ENCODE data around the gene PRSS53. TPM values are rescaled to one million over a fixed set of nuclear protein-coding genes. Genes with fewer than 3 reads are reported as not detected.
A peak's percentile ranks its signal among the peaks of the same experiment; 100 is the strongest.

Gene PRSS53
- total RNA-seq, 1 experiment from 2014 or later = 3.8 TPM

GRCh38 chr16:31081428-31082351 is 7.1 kb downstream of the PRSS53 start:
- ATAC-seq (peak; percentile 11; the same call in 1 of the 2 replicates), DNase-seq (no peak)
- H4K20me1 ChIP-seq (ENCODE audit: low read length) = no peaks in the 10 kb centered on the region
- H3K79me2 ChIP-seq (ENCODE audit: low read length) = 0 out of 2 replicates have a peak, but pooled peaks cover 2% of the 10 kb centered on the region
- no peak overlapping the region for H3K4me2 ChIP-seq (ENCODE audit: low read length)
- H3K27me3 ChIP-seq (ENCODE audit: low read length) = no peaks in the 10 kb centered on the region
- no TSS peak for BruUV-seq (replicated peaks)
- no peaks in the 10 kb centered on the region for H3F3A ChIP-seq (ENCODE audit: low read length, unreplicated experiment)
- H3K9me2 ChIP-seq (replicated peaks; ENCODE audit: low read length) = no peaks in the 10 kb centered on the region
- TF ChIP-seq CTCF (conservative IDR thresholded peaks at IDR 0.05; ENCODE audit: low read depth, low read length) (no peak), EZH2 (IDR thresholded peaks at IDR 0.05; ENCODE audit: low read length, unreplicated experiment) (no peak), EZH2phosphoT487 (IDR thresholded peaks at IDR 0.05; ENCODE audit: borderline replicate concordance, low read length) (no peak)
- no peaks in the 10 kb centered on the region for H3K9me3 ChIP-seq (ENCODE audit: low read length)
- no peak overlapping the region for H3K27ac ChIP-seq (ENCODE audit: low read length)
- no peak overlapping the region for H3K9ac ChIP-seq (ENCODE audit: low read length)
- H3K36me3 ChIP-seq (ENCODE audit: low read depth, low read length) = peaks cover 10% of the 10 kb centered on the region
- no peaks in the 10 kb centered on the region for H3K4me1 ChIP-seq (ENCODE audit: insufficient read depth, low read length)
- CTCF ChIA-PET = no interaction called here
- no peak overlapping the region for H2AFZ ChIP-seq (ENCODE audit: low read length)
- POLR2A ChIA-PET (ENCODE audit: unreplicated experiment) = interaction anchor here (0.6 kb wide), 1 partner anchor 165 kb away, joined by 5 read pairs; no protein-coding TSS in a partner anchor
- no peak overlapping the region for H3K4me3 ChIP-seq (ENCODE audit: low read length)
- intact Hi-C loops (cut with micrococcal nuclease) = no loop called here

- ATAC-seq (no peak), DNase-seq (no peak)
- intact Hi-C loops (cut with micrococcal nuclease) = no loop called here
- Histone ChIP-seq H3K4me3 (ENCODE audit: low read length) (no peak overlapping the region), H4K20me1 (ENCODE audit: low read length) (no peaks in the 10 kb centered on the region), H3F3A (ENCODE audit: low read length, unreplicated experiment) (no peaks in the 10 kb centered on the region), H3K27me3 (ENCODE audit: low read length) (no peaks in the 10 kb centered on the region), H3K9me2 (replicated peaks; ENCODE audit: low read length) (no peaks in the 10 kb centered on the region), H3K79me2 (ENCODE audit: low read length) (peaks cover 10% of the 10 kb centered on the region), H3K36me3 (ENCODE audit: low read depth, low read length) (peaks cover 10% of the 10 kb centered on the region), H3K4me1 (ENCODE audit: insufficient read depth, low read length) (no peaks in the 10 kb centered on the region), H2AFZ (ENCODE audit: low read length) (no peak overlapping the region), H3K9me3 (ENCODE audit: low read length) (no peaks in the 10 kb centered on the region), H3K9ac (ENCODE audit: low read length) (no peak overlapping the region), H3K4me2 (ENCODE audit: low read length) (no peak overlapping the region), H3K27ac (ENCODE audit: low read length) (no peak overlapping the region)
- TF ChIP-seq EZH2 (IDR thresholded peaks at IDR 0.05; ENCODE audit: low read length, unreplicated experiment) = no peak
- no peak for TF ChIP-seq EZH2phosphoT487 (IDR thresholded peaks at IDR 0.05; ENCODE audit: borderline replicate concordance, low read length)
- TF ChIP-seq CTCF (conservative IDR thresholded peaks at IDR 0.05; ENCODE audit: low read depth, low read length) = no peak
- CTCF ChIA-PET = no interaction called here
- BruUV-seq (replicated peaks) = no TSS peak
- POLR2A ChIA-PET (ENCODE audit: unreplicated experiment) = no interaction called here
These were observed 7.9 kb downstream of the PRSS53 start for GRCh38 chr16:31080756-31081419.
